IPS DF 4.7 (cell line): ENCODE results near the gene PPY.
"Not testable (repeated sequence)": the region's sequence is repeated elsewhere in the genome, so short reads cannot be mapped to it uniquely, and the experiment has no call there.

Source experiments
- DNase-seq: peaks from one replicate; pipeline ENCODE4 v3.0.0-alpha.2; 2013; ENCODE audit warnings: low spot score; ENCODE audit errors: extremely low read depth

Gene PPY

GRCh38 chr17:43932357-43932756 lies 9.9 kb downstream of the PPY start:
- no peak for DNase-seq

- no peak for DNase-seq
Measured at GRCh38 chr17:43931062-43931571, 11.2 kb downstream of the PPY start.

- DNase-seq: no peak
Measured at GRCh38 chr17:43928609-43929008, 13.7 kb downstream of the PPY start.

- DNase-seq: not testable (repeated sequence)
Measured at GRCh38 chr17:43927929-43928328, 14.3 kb downstream of the PPY start.

GRCh38 chr17:43927060-43927864 lies 15.0 kb downstream of the PPY start:
- no peak for DNase-seq

- DNase-seq: no peak
Measured at GRCh38 chr17:43924558-43924957, 17.7 kb downstream of the PPY start.

GRCh38 chr17:43920500-43921095 lies 21.7 kb downstream of the PPY start:
- DNase-seq: no peak

- DNase-seq: no peak
Measured at GRCh38 chr17:43918026-43918389, 24.3 kb downstream of the PPY start.

GRCh38 chr17:43917348-43918025 lies 24.8 kb downstream of the PPY start:
- no peak for DNase-seq

- DNase-seq: no peak
Measured at GRCh38 chr17:43917016-43917347, 25.3 kb downstream of the PPY start.

- DNase-seq: no peak
Measured at GRCh38 chr17:43916385-43916784, 25.9 kb downstream of the PPY start.

- DNase-seq: no peak
Measured at GRCh38 chr17:43915559-43915958, 26.7 kb downstream of the PPY start.

GRCh38 chr17:43914451-43914850 lies 27.8 kb downstream of the PPY start:
- DNase-seq: no peak

GRCh38 chr17:43913584-43913983 lies 28.7 kb downstream of the PPY start:
- DNase-seq: no peak

- no peak for DNase-seq
Measured at GRCh38 chr17:43912635-43913304, 29.5 kb downstream of the PPY start.

GRCh38 chr17:43911904-43912303 lies 30.4 kb downstream of the PPY start:
- no peak for DNase-seq

- no peak for DNase-seq
Measured at GRCh38 chr17:43909537-43910231, 32.6 kb downstream of the PPY start.

- DNase-seq: no peak
Measured at GRCh38 chr17:43907998-43908721, 34.1 kb downstream of the PPY start.

GRCh38 chr17:43907425-43907981 lies 34.8 kb downstream of the PPY start, which contains the start of gene MPP2:
Gene MPP2 (minus strand): TSS chr17:43907536. CDS start chr17:43904460, 3,076 bp downstream.
- no peak for DNase-seq

- no peak for DNase-seq
Measured at GRCh38 chr17:43906951-43907424, 35.3 kb downstream of the PPY start.
